Tibial artery (tissue), 4 donors: ENCODE measurements around the gene PRSS56.

ENCODE experiments used
- DNase-seq, 2 donors: peaks; one replicate each; pipeline ENCODE4 v3.0.0-alpha.2; 2019
- H3K27ac ChIP-seq, 2 donors: fragments of 200-600 bp; sonication (generic) in 1 of 2; 1 replicate in 1 of 2; 2 replicates in 1 of 2; pipeline ENCODE4 v1.5.1; 2018 to 2019; ENCODE audit warnings: mild to moderate bottlenecking in 1 of 2
- H3K27me3 ChIP-seq, 2 donors: fragments of 200-600 bp; sonication (generic) in 1 of 2; one replicate each; pipeline versions ENCODE4 v1.5.1 to v1.6.0; 2016 to 2019
- H3K36me3 ChIP-seq, 3 donors: fragments of 200-600 bp; sonication (generic) in 2 of 3; one replicate each; pipeline ENCODE4 v1.5.1; 2016 to 2019; ENCODE audit warnings: mild to moderate bottlenecking in 2 of 3
- H3K4me1 ChIP-seq, 4 donors: fragments of 200-600 bp; sonication (generic) in 2 of 4; 1 replicate in 3 of 4; 2 replicates in 1 of 4; pipeline ENCODE4 v1.5.1; 2016 to 2019
- H3K4me3 ChIP-seq, 2 donors: fragments of 200-600 bp; sonication (generic) in 1 of 2; 1 replicate in 1 of 2; 2 replicates in 1 of 2; pipeline ENCODE4 v1.5.1; 2018 to 2019; ENCODE audit warnings: mild to moderate bottlenecking in 2 of 2
- H3K9me3 ChIP-seq, 3 donors: fragments of 200-600 bp; sonication (generic) in 1 of 3; one replicate each; pipeline ENCODE4 v1.5.1; 2016 to 2019
- intact Hi-C: fragments of 100-400 bp; cut with DNase I; formaldehyde crosslinking; loops from one replicate; pipeline ENCODE4 v1.15.0; 2023; ENCODE audit warnings: low total_unique reads
- TF ChIP-seq, protein P1 (sequence below), 2 experiments: fragments of 200-600 bp in 1 of 2; fragments of 450-650 bp in 1 of 2; IDR thresholded peaks; one replicate each; pipeline ENCODE4 v1.5.1; 2017 to 2019; ENCODE audit warnings: antibody characterized with exemption in 2 of 2, mild to moderate bottlenecking in 1 of 2, moderate library complexity in 1 of 2

Gene PRSS56

GRCh38 chr2:232502511-232502910, 17.7 kb upstream of the PRSS56 start:
- peaks cover 0 to 80% of the 10 kb centered on the region in 2 donors for H3K27me3 ChIP-seq
- H3K4me3 ChIP-seq, result peak overlapping the region; percentile 39 to 56
- H3K4me1 ChIP-seq, result peaks cover 0 to 19% (median 15%) of the 10 kb centered on the region in 4 donors
- H3K27ac ChIP-seq, result no peak overlapping the region
- TF ChIP-seq, protein P1, sequence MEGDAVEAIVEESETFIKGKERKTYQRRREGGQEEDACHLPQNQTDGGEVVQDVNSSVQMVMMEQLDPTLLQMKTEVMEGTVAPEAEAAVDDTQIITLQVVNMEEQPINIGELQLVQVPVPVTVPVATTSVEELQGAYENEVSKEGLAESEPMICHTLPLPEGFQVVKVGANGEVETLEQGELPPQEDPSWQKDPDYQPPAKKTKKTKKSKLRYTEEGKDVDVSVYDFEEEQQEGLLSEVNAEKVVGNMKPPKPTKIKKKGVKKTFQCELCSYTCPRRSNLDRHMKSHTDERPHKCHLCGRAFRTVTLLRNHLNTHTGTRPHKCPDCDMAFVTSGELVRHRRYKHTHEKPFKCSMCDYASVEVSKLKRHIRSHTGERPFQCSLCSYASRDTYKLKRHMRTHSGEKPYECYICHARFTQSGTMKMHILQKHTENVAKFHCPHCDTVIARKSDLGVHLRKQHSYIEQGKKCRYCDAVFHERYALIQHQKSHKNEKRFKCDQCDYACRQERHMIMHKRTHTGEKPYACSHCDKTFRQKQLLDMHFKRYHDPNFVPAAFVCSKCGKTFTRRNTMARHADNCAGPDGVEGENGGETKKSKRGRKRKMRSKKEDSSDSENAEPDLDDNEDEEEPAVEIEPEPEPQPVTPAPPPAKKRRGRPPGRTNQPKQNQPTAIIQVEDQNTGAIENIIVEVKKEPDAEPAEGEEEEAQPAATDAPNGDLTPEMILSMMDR (IDR thresholded peaks at IDR 0.05), result no peak
- intact Hi-C loops, result no loop called here
- no peaks in the 10 kb centered on the region for H3K9me3 ChIP-seq
- DNase-seq, result no peak
- no peaks in the 10 kb centered on the region for H3K36me3 ChIP-seq

- no peak for DNase-seq
- Histone ChIP-seq H3K27me3 (peaks cover 0 to 81% of the 10 kb centered on the region in 2 donors), H3K27ac (no peak overlapping the region), H3K4me1 (peaks cover 0 to 19% (median 15%) of the 10 kb centered on the region in 4 donors), H3K4me3 (peak overlapping the region; percentile 39 to 56), H3K36me3 (no peaks in the 10 kb centered on the region), H3K9me3 (no peaks in the 10 kb centered on the region)
- TF ChIP-seq, protein P1 (IDR thresholded peaks at IDR 0.05), result no peak
- intact Hi-C loops, result no loop called here
Measured at GRCh38 chr2:232502911-232503808, 17.0 kb upstream of the PRSS56 start.

DNA sequence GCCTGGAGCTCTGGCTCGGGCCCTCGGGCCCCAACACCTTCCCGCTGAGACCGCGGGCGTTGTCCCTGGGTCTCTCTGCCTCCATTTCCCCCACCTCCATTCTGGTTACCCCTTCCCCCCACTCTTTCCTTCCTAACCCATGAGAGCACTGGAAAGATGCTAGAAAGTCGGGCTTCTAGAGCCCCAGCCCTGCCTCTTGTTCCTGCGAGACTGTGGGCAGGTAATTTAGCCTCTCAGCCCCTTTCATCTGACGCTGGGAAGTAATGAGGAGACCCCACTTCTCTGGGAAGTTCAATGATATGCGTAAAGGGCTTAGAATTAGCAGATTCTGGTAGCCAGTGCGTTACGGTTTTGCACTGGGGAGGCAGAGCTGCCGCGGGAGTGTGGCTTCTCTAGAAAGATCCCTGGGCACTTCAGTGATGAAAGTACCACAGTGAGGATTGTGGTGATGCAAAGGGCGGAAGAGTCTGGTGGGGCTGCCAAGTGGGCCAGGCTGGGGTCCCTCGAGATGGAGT, 16.3 kb upstream of the PRSS56 start:
- peaks cover 0 to 19% (median 15%) of the 10 kb centered on the region in 4 donors for H3K4me1 ChIP-seq
- intact Hi-C loops, result no loop called here
- peaks cover 0 to 84% of the 10 kb centered on the region in 2 donors for H3K27me3 ChIP-seq
- H3K27ac ChIP-seq, result no peak overlapping the region
- no peaks in the 10 kb centered on the region for H3K9me3 ChIP-seq
- H3K4me3 ChIP-seq, result peak overlapping the region; percentile 39 to 56
- no peaks in the 10 kb centered on the region for H3K36me3 ChIP-seq
- TF ChIP-seq, protein P1 (IDR thresholded peaks at IDR 0.05), result no peak
- no peak for DNase-seq

- Histone ChIP-seq H3K4me3 (no peak overlapping the region), H3K27me3 (peaks cover 0 to 82% of the 10 kb centered on the region in 2 donors), H3K4me1 (peaks cover 0 to 19% (median 15%) of the 10 kb centered on the region in 4 donors), H3K36me3 (no peaks in the 10 kb centered on the region), H3K27ac (no peak overlapping the region), H3K9me3 (no peaks in the 10 kb centered on the region)
- no peak for DNase-seq
- intact Hi-C loops, result no loop called here
- TF ChIP-seq, protein P1 (IDR thresholded peaks at IDR 0.05), result no peak
Measured at GRCh38 chr2:232504438-232504837, 15.8 kb upstream of the PRSS56 start.

DNA sequence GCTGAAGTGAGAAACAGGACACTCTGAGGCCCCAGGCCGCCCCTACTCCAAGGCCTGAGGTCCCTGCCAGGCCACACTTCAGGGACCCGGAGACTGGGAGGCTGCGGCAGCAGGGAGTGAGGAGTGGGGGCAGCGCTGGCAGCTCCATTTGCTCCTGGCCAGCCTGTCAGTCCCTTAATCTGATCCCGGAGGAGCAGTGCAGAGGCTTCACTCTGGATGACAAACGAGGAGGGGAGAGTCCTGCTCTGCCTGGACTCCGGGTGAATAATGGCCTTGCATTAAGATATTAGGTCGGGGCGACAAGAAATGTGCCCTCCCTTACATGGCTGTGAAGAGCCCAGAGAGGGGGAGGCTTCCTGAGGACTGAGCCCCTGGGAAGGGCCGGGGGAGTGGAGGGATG, 14.3 kb upstream of the PRSS56 start:
- Histone ChIP-seq H3K36me3 (no peaks in the 10 kb centered on the region), H3K4me1 (peaks cover 0 to 19% (median 15%) of the 10 kb centered on the region in 4 donors), H3K27ac (no peak overlapping the region), H3K4me3 (no peak overlapping the region), H3K9me3 (no peaks in the 10 kb centered on the region), H3K27me3 (peaks cover 0 to 72% of the 10 kb centered on the region in 2 donors)
- DNase-seq, result no peak
- TF ChIP-seq, protein P1 (IDR thresholded peaks at IDR 0.05), result no peak
- intact Hi-C loops, result no loop called here
